WTC11 (cell line): Measurements from ENCODE around the gene GP9. TPM values are rescaled to one million over a fixed set of nuclear protein-coding genes. Genes with fewer than 3 reads are reported as not detected.

Source experiments
- AFF4 ChIP-seq: sonication (generic); formaldehyde crosslinking; IDR thresholded peaks from 2 replicates; pipeline ENCODE4 v1.8.1; 2023; ENCODE audit warnings: mild to moderate bottlenecking, missing genetic modification reagents, borderline replicate concordance
- AR ChIP-seq: fragments of 250-450 bp; sonication (Bioruptor Pico); IDR thresholded peaks from 2 replicates; pipeline ENCODE4 v1.9.0; 2021; ENCODE audit warnings: mild to moderate bottlenecking
- ATF2 ChIP-seq: sonication (generic); formaldehyde crosslinking; IDR thresholded peaks from 2 replicates; pipeline ENCODE4 v1.8.1; 2022; ENCODE audit warnings: low read depth, missing genetic modification reagents, borderline replicate concordance
- EMX1 ChIP-seq: fragments of 250-450 bp; sonication (Bioruptor Pico); IDR thresholded peaks from 2 replicates; pipeline ENCODE4 v1.8.0; 2021; ENCODE audit warnings: mild to moderate bottlenecking
- ETV6 ChIP-seq: sonication (generic); formaldehyde crosslinking; IDR thresholded peaks from 2 replicates; pipeline ENCODE4 v1.8.1; 2022; ENCODE audit warnings: mild to moderate bottlenecking, missing genetic modification reagents
- GABPB1 ChIP-seq: sonication (generic); formaldehyde crosslinking; IDR thresholded peaks from 2 replicates; pipeline ENCODE4 v1.8.1; 2023; ENCODE audit warnings: mild to moderate bottlenecking, missing genetic modification reagents
- GRHL2 ChIP-seq: fragments of 250-450 bp; sonication (Bioruptor Pico); IDR thresholded peaks from 2 replicates; pipeline ENCODE4 v1.8.0; 2022; ENCODE audit warnings: mild to moderate bottlenecking, moderate library complexity; ENCODE audit not compliant: insufficient replicate concordance, severe bottlenecking
- NFYB ChIP-seq: sonication (generic); formaldehyde crosslinking; conservative IDR thresholded peaks from 2 replicates; pipeline ENCODE4 v1.8.0; 2022; ENCODE audit warnings: low read depth, missing genetic modification reagents
- SMAD3 ChIP-seq: sonication (generic); formaldehyde crosslinking; IDR thresholded peaks from 2 replicates; pipeline ENCODE4 v1.8.0; 2022; ENCODE audit warnings: missing genetic modification reagents, mild to moderate bottlenecking, borderline replicate concordance
- SP1 ChIP-seq: sonication (generic); formaldehyde crosslinking; conservative IDR thresholded peaks from 2 replicates; pipeline ENCODE4 v1.8.1; 2022; ENCODE audit warnings: missing genetic modification reagents
- TCF7 ChIP-seq: sonication (generic); formaldehyde crosslinking; IDR thresholded peaks from 2 replicates; pipeline ENCODE4 v1.8.0; 2022; ENCODE audit warnings: mild to moderate bottlenecking, low read depth, missing genetic modification reagents, moderate library complexity
- TEAD1 ChIP-seq: sonication (generic); formaldehyde crosslinking; IDR thresholded peaks from 2 replicates; pipeline ENCODE4 v1.8.0; 2022; ENCODE audit warnings: mild to moderate bottlenecking, missing genetic modification reagents
- TEAD4 ChIP-seq: sonication (generic); formaldehyde crosslinking; IDR thresholded peaks from 2 replicates; pipeline ENCODE4 v1.8.0; 2022; ENCODE audit warnings: mild to moderate bottlenecking, missing genetic modification reagents
- USF2 ChIP-seq: sonication (generic); formaldehyde crosslinking; IDR thresholded peaks from 2 replicates; pipeline ENCODE4 v1.8.1; 2023; ENCODE audit warnings: mild to moderate bottlenecking, missing genetic modification reagents, moderate library complexity
- ZBTB21 ChIP-seq: sonication (generic); formaldehyde crosslinking; IDR thresholded peaks from 2 replicates; pipeline ENCODE4 v1.8.1; 2023; ENCODE audit warnings: mild to moderate bottlenecking, missing genetic modification reagents, borderline replicate concordance
- ZNF232 ChIP-seq: sonication (generic); formaldehyde crosslinking; IDR thresholded peaks from 2 replicates; pipeline ENCODE4 v1.8.0; 2022; ENCODE audit warnings: mild to moderate bottlenecking, missing genetic modification reagents
- ZNF281 ChIP-seq: sonication (generic); formaldehyde crosslinking; IDR thresholded peaks from 2 replicates; pipeline ENCODE4 v1.8.0; 2023; ENCODE audit warnings: mild to moderate bottlenecking, missing genetic modification reagents
- ZNF423 ChIP-seq: fragments of 250-450 bp; sonication (Bioruptor Pico); IDR thresholded peaks from 2 replicates; pipeline ENCODE4 v2.1.2; 2022; ENCODE audit warnings: mild to moderate bottlenecking, moderate library complexity
- ZNF532 ChIP-seq: fragments of 250-450 bp; sonication (Bioruptor Pico); IDR thresholded peaks from 2 replicates; pipeline ENCODE4 v1.9.0; 2021; ENCODE audit warnings: mild to moderate bottlenecking, borderline replicate concordance
- total RNA-seq: library from RNA; stranded (reverse); gene quantifications from 3 replicates; pipeline ENCODE4 v1.2.3, GENCODE V29; 2021
- TF ChIP-seq, protein P1 (sequence below): sonication (generic); formaldehyde crosslinking; IDR thresholded peaks from 2 replicates; pipeline ENCODE4 v1.8.1; 2023; ENCODE audit warnings: mild to moderate bottlenecking, missing genetic modification reagents

The GP9 gene
- total RNA-seq, 1 experiment from 2014 or later: not detected

DNA sequence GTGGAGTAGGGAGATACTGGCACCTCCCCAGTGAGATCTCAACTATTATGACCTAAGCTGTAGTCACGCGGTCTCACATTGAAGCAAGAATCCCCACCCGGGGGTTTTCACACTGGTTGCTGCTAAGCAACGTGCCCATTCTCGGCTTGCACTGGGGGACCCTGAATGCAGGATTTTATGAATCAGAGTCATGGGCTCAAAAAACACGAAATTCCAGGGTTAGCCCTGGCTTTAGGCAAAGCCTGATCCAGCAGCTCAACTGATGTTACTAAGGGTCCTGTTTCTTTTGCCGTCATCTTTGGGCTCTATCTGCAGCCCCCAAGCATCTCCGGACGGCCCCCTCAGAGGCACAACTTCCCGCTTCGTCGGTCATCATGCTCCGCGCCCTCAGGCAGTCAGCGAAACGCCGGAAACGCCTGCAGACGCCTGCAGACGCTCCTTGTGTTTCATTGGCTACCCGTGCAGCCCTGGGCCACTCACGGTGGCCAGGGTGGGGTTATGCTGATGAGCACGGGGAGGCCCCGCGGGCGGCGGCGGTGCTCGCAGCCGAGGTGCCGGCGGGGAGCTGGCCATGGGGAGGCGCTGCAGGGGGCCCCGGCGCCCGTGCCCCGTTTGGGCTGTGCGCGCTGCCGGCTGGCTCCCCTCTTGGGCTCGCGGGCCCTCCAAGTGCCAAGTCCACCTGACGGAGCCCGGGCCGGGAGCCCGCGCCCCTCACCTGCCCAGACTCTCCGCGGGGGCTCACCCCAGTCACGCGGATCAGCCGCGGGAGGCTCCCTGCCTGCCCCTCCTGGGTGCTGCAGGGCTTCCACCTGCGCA, 33.6 kb upstream of the GP9 start (continued):
- TF ChIP-seq USF2 (CRISPR knock-in tag): peak; percentile 36; the same call in 1 of the 2 replicates
- no peak for TF ChIP-seq ZNF532 (CRISPR knock-in tag)
- peak; percentile 84 for TF ChIP-seq ATF2
- no peak for TF ChIP-seq AR (CRISPR knock-in tag)
- TF ChIP-seq NFYB (CRISPR knock-in tag): peak; percentile 79
- TF ChIP-seq GRHL2 (CRISPR knock-in tag): no peak
- TF ChIP-seq GABPB1 (CRISPR knock-in tag): peak; percentile 48; the same call in 1 of the 2 replicates
- TF ChIP-seq ZNF281 (CRISPR knock-in tag): peak; percentile 94
- TF ChIP-seq TCF7 (CRISPR knock-in tag): no peak
- TF ChIP-seq SP1 (CRISPR knock-in tag): peak; percentile 89
- peak; percentile 98 for TF ChIP-seq TEAD1 (CRISPR knock-in tag)
- peak; percentile 94 for TF ChIP-seq ZBTB21
- TF ChIP-seq, protein P1, sequence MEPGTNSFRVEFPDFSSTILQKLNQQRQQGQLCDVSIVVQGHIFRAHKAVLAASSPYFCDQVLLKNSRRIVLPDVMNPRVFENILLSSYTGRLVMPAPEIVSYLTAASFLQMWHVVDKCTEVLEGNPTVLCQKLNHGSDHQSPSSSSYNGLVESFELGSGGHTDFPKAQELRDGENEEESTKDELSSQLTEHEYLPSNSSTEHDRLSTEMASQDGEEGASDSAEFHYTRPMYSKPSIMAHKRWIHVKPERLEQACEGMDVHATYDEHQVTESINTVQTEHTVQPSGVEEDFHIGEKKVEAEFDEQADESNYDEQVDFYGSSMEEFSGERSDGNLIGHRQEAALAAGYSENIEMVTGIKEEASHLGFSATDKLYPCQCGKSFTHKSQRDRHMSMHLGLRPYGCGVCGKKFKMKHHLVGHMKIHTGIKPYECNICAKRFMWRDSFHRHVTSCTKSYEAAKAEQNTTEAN (CRISPR knock-in tag): peak; percentile 92
- peak; percentile 82; the same call in 1 of the 2 replicates for TF ChIP-seq TEAD4 (CRISPR knock-in tag)
- peak; percentile 97 for TF ChIP-seq ZNF232 (CRISPR knock-in tag)
- TF ChIP-seq ETV6 (CRISPR knock-in tag): peak; percentile 98
- no peak for TF ChIP-seq EMX1
- TF ChIP-seq AFF4 (CRISPR knock-in tag): peak; percentile 84; the same call in 1 of the 2 replicates
- TF ChIP-seq SMAD3 (CRISPR knock-in tag): peak; percentile 90
- peak; percentile 98 for TF ChIP-seq ZNF423 (CRISPR knock-in tag)
